ENCODE data around the gene ENTHD1. TPM values are rescaled to one million over a fixed set of nuclear protein-coding genes. Genes with fewer than 3 reads are reported as not detected.

The ENTHD1 gene
- total RNA-seq, 1 donor from 2014 or later = not detected

DNA sequence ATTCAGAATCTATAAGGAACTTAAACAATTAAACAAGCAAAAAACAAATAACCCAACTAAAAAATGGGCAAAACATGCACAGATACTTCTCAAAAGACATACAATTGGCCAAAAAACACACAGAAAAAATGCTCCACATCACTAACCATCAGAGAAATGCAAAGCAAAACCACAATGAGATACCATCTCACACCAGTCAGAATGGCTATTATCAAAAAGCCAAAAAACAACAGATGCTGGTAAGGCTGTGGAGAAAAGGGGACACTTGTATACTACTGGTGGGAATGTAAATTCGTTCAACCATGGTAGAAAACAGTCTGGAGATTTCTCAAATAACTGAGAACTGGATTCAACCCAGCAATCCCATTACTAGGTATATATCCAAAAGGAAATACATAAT lies 24.8 kb downstream of the ENTHD1 start:
- FAIRE-seq (no peak), DNase-seq (ENCODE audit: low read depth) (no peak)
- Histone ChIP-seq H3K4me3 (ENCODE audit: low read depth, low read length) (no peak overlapping the region), H3K27me3 (ENCODE audit: control insufficient read depth, insufficient read depth, low read length) (no peaks in the 10 kb centered on the region), H3K36me3 (ENCODE audit: control insufficient read depth, insufficient read depth, low read length) (no peaks in the 10 kb centered on the region)
- TF ChIP-seq, protein P1, sequence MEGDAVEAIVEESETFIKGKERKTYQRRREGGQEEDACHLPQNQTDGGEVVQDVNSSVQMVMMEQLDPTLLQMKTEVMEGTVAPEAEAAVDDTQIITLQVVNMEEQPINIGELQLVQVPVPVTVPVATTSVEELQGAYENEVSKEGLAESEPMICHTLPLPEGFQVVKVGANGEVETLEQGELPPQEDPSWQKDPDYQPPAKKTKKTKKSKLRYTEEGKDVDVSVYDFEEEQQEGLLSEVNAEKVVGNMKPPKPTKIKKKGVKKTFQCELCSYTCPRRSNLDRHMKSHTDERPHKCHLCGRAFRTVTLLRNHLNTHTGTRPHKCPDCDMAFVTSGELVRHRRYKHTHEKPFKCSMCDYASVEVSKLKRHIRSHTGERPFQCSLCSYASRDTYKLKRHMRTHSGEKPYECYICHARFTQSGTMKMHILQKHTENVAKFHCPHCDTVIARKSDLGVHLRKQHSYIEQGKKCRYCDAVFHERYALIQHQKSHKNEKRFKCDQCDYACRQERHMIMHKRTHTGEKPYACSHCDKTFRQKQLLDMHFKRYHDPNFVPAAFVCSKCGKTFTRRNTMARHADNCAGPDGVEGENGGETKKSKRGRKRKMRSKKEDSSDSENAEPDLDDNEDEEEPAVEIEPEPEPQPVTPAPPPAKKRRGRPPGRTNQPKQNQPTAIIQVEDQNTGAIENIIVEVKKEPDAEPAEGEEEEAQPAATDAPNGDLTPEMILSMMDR (IDR thresholded peaks at IDR 0.05; ENCODE audit: insufficient read depth, low read length, severe bottlenecking) = no peak

DNA sequence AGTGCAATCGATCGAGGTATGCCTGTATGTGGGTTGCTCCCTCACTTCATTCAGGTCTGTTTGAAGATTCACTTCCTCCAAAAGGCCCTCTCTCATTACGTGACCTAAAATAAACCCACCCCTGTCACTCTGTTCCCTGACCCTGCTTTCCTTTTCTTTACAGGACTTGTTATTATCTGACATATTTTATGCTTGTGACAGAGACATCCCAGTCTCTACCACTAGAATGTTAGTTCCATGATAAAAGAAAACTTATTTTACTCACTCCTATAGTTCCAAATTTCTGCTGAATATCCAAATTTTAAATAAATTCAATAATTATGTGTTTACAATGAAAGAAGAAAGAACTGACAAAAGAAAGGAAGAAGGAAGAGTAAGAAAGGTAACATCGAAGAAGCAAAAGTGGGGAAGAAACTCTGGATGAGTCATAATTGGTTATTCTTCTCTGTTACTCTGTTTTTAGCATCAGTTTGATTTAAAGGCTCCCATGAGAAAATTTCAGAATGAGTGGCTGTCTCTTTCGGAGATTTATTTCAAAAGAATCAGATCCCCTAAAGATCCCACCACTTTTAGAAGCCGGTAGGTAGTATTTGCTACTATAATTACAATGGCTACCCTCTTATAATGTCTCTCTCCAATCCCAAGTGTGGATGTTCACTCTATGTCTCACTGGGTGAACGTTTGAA lies 33.5 kb downstream of the ENTHD1 start:
- no peaks in the 10 kb centered on the region for H3K36me3 ChIP-seq (ENCODE audit: control insufficient read depth, insufficient read depth, low read length)
- no peak overlapping the region for H3K4me3 ChIP-seq (ENCODE audit: low read depth, low read length)
- no peak for DNase-seq (ENCODE audit: low read depth)
- TF ChIP-seq, protein P1 (IDR thresholded peaks at IDR 0.05; ENCODE audit: insufficient read depth, low read length, severe bottlenecking) = no peak
- FAIRE-seq = no peak
- H3K27me3 ChIP-seq (ENCODE audit: control insufficient read depth, insufficient read depth, low read length) = no peaks in the 10 kb centered on the region

DNA sequence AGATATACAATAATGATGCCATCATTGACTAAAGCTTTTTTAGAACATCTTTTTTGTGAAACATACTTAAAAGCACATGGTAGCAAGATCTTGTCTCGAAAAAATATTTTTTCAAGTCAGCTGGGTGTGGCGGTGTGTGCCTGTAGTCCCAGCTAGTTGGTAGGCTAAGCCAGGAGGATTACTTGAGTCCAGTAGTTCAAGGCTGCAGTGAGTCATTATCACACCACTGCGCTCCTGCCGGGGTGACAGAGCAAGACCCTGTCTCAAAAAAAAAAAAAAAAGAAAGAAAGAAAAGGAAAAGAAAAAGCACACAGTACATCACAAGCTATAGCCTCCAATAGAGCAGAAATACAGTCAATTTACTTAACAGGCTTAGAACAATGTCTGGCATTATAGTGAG lies 37.0 kb downstream of the ENTHD1 start:
- FAIRE-seq = no peak
- no peaks in the 10 kb centered on the region for H3K36me3 ChIP-seq (ENCODE audit: control insufficient read depth, insufficient read depth, low read length)
- H3K27me3 ChIP-seq (ENCODE audit: control insufficient read depth, insufficient read depth, low read length) = no peaks in the 10 kb centered on the region
- TF ChIP-seq, protein P1 (IDR thresholded peaks at IDR 0.05; ENCODE audit: insufficient read depth, low read length, severe bottlenecking) = no peak
- H3K4me3 ChIP-seq (ENCODE audit: low read depth, low read length) = no peak overlapping the region
- DNase-seq (ENCODE audit: low read depth) = no peak

DNA sequence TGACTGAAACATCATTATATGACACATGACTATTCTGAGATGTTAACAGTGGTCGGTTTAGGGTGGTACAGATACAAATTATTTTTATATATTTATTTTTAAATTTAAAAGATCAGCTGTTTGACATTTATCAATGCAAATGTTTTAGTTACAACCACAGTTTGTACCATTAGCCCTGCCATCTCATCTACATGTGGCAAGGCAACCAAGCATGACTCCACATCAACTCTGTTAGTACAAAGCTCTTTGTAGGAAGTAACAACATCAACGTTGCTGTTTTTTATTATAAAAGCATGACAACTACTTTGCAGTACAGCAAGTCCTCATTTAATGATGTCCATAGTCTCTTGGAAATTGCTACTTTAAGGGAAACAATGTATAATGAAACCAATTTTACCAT lies 40.8 kb downstream of the ENTHD1 start:
- H3K36me3 ChIP-seq (ENCODE audit: control insufficient read depth, insufficient read depth, low read length) = no peaks in the 10 kb centered on the region
- H3K27me3 ChIP-seq (ENCODE audit: control insufficient read depth, insufficient read depth, low read length) = no peaks in the 10 kb centered on the region
- no peak overlapping the region for H3K4me3 ChIP-seq (ENCODE audit: low read depth, low read length)
- TF ChIP-seq, protein P1 (IDR thresholded peaks at IDR 0.05; ENCODE audit: insufficient read depth, low read length, severe bottlenecking) = no peak
- no peak for FAIRE-seq
- no peak for DNase-seq (ENCODE audit: low read depth)

DNA sequence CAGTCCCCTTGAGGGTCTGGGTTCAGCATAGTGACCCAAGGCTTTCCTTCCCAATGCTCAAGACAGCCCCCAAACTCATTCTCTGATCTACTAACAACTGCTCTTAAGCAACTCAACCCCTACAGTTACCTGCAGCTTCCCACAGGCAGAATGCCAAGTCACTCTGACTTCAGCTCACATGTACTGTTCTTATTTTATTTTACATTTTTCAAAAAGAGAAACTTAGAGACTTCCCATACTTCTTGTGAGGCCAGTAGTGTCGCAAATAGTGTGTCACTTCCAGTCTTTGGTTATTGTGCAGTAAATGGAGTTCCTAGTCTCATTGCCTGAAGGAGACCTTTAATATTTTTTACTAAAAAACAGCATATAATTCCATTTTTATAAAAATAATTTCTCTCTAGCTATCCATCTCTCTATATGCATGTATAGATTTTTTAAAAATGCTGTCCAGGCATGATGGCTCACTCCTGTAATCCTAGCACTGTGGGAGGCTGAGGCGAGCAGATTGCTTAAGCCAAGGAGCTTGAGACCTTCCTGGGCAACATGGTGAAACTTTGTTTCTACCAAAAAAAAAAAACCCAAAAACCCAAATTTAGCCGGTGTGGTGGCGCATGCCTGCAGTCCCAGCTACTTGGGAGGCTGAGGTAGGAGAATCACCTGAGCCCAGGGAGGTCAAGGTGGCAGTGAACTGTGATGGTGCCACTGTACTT lies 41.8 kb downstream of the ENTHD1 start:
- DNase-seq (ENCODE audit: low read depth) (no peak), FAIRE-seq (no peak)
- TF ChIP-seq, protein P1 (IDR thresholded peaks at IDR 0.05; ENCODE audit: insufficient read depth, low read length, severe bottlenecking) = no peak
- H3K36me3 ChIP-seq (ENCODE audit: control insufficient read depth, insufficient read depth, low read length) = no peaks in the 10 kb centered on the region
- H3K27me3 ChIP-seq (ENCODE audit: control insufficient read depth, insufficient read depth, low read length) = no peaks in the 10 kb centered on the region
- no peak overlapping the region for H3K4me3 ChIP-seq (ENCODE audit: low read depth, low read length)
